ENCODE results near the gene TDRD1. TPM values are rescaled to one million over a fixed set of nuclear protein-coding genes. Genes with fewer than 3 reads are reported as not detected.

Gene TDRD1
- total and polyA plus RNA-seq, 2 donors (not counting 3 experiments of a cell fraction or from before 2014, with no cell fraction given) = not detected

DNA sequence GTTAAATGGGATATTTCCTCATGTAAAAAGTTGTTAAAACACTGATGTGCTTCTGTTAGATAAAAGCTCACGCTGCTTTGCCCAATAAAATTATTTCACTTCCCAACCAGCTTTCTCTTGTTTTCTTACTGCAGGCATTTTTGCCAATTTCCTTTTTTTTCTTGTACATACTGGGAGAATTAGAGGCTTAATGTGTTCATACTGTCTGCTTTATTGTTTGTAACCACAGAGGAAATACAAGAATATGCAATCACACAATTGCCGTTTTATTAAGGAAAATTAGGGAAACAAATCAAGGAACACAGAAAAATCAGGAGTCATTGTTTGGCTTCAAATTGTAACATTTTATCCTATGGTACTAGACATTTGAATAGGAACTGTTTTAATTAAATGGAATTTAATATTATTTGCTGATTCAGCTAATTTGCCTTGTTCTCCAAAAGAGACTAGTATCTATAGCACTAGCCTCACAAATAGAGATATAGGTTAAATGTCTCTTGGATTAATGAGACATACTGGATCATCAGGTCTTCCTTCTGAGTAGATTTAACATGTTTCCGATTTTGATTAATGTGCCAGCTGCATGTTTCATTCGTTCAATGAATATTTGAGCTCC is 53.5 kb downstream of the TDRD1 start:
- peaks cover 9 to 12% of the 10 kb centered on the region in 2 experiments for H3K27me3 ChIP-seq (ENCODE audit: control insufficient read depth in 2 of 2, insufficient read depth in 2 of 2, low read length in 2 of 2)
- no peak overlapping the region for H3K27ac ChIP-seq (ENCODE audit: insufficient read depth, low read depth, low read length)
- no TSS peak for BruUV-seq (replicated peaks)
- no peak overlapping the region for H2AFZ ChIP-seq (ENCODE audit: low read depth, low read length)
- H3K4me1 ChIP-seq (ENCODE audit: control insufficient read depth, extremely low read depth, insufficient read depth, low read length) = no peaks in the 10 kb centered on the region
- intact Hi-C loops (cut with micrococcal nuclease) (no loop called here), dilution Hi-C loops (cut with MboI; ENCODE audit: extremely low pct_ligation_motif_present, low sequenced_read_pairs) (no loop called here)
- no peak overlapping the region for H3K4me2 ChIP-seq (ENCODE audit: insufficient read depth, low read length)
- ChIA-PET CTCF (interaction anchor here (1.0 to 1.5 kb wide), 3 partner anchors 9 to 59 kb away, joined by 3 to 5 read pairs (median 3); partner anchors contain the start of gene CCDC186), POLR2A (no interaction called here)
- no peaks in the 10 kb centered on the region for H3K79me2 ChIP-seq (ENCODE audit: control insufficient read depth, insufficient read depth, low read length)
- FAIRE-seq (peak; percentile 12), DNase-seq (ENCODE audit: low read depth, low spot score) (no peak)
- no peaks in the 10 kb centered on the region for H3K9me1 ChIP-seq (replicated peaks; ENCODE audit: control insufficient read depth, extremely low read depth, insufficient read depth, low read length)
- H3K4me3 ChIP-seq (replicated peaks in 1 of 3; ENCODE audit: insufficient read depth in 1 of 3, low read depth in 1 of 3, low read length in 3 of 3) = no peak overlapping the region
- H3K9ac ChIP-seq (replicated peaks; ENCODE audit: extremely low read depth, insufficient read depth, low read length) = no peak overlapping the region
- TF ChIP-seq, protein P1, sequence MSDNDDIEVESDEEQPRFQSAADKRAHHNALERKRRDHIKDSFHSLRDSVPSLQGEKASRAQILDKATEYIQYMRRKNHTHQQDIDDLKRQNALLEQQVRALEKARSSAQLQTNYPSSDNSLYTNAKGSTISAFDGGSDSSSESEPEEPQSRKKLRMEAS (IDR thresholded peaks at IDR 0.05; ENCODE audit: insufficient read depth, insufficient read length) = no peak
- no peak for TF ChIP-seq MYC (IDR thresholded peaks at IDR 0.05; ENCODE audit: low read depth, low read length)
- no peak for TF ChIP-seq GATA2 (IDR thresholded peaks at IDR 0.05; ENCODE audit: insufficient read depth, insufficient read length, low read depth, low read length)
- TF ChIP-seq EZH2 (IDR thresholded peaks at IDR 0.05; ENCODE audit: borderline replicate concordance, low read depth, low read length, severe bottlenecking) = no peak
- TF ChIP-seq JUN (IDR thresholded peaks at IDR 0.05; ENCODE audit: borderline replicate concordance, insufficient read depth, insufficient read length, low read depth) = no peak
- no peak for TF ChIP-seq POLR2A (IDR thresholded peaks at IDR 0.05; ENCODE audit: low read depth, low read length)
- TF ChIP-seq POLR2AphosphoS5 (IDR thresholded peaks at IDR 0.05; ENCODE audit: insufficient read depth, low read depth, low read length) = no peak
- TF ChIP-seq, protein P2, sequence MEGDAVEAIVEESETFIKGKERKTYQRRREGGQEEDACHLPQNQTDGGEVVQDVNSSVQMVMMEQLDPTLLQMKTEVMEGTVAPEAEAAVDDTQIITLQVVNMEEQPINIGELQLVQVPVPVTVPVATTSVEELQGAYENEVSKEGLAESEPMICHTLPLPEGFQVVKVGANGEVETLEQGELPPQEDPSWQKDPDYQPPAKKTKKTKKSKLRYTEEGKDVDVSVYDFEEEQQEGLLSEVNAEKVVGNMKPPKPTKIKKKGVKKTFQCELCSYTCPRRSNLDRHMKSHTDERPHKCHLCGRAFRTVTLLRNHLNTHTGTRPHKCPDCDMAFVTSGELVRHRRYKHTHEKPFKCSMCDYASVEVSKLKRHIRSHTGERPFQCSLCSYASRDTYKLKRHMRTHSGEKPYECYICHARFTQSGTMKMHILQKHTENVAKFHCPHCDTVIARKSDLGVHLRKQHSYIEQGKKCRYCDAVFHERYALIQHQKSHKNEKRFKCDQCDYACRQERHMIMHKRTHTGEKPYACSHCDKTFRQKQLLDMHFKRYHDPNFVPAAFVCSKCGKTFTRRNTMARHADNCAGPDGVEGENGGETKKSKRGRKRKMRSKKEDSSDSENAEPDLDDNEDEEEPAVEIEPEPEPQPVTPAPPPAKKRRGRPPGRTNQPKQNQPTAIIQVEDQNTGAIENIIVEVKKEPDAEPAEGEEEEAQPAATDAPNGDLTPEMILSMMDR (IDR thresholded peaks at IDR 0.05; ENCODE audit: extremely low read depth in 1 of 2, insufficient read depth in 1 of 2, low read depth in 1 of 2, low read length in 2 of 2) = no peak
- H3K9me3 ChIP-seq (replicated peaks; ENCODE audit: control insufficient read depth, insufficient read depth, low read length) = no peaks in the 10 kb centered on the region
- H4K20me1 ChIP-seq (replicated peaks; ENCODE audit: control insufficient read depth, extremely low read depth, insufficient read depth, low read length) = no peaks in the 10 kb centered on the region
- no peaks in the 10 kb centered on the region for H3K36me3 ChIP-seq (ENCODE audit: control insufficient read depth in 2 of 2, extremely low read depth in 1 of 2, insufficient read depth in 2 of 2, low read length in 2 of 2)
